K562 (cell line): ENCODE results near the gene KCNH8.

Experiments used
- BRF1 ChIP-seq: IDR thresholded peaks from 3 replicates; pipeline ENCODE4 v1.6.1; 2011; ENCODE audit warnings: borderline replicate concordance, mild to moderate bottlenecking; ENCODE audit not compliant: insufficient read length; ENCODE audit errors: extremely low read depth
- CC2D1A ChIP-seq: fragments of 450-650 bp; IDR thresholded peaks from 2 replicates; pipeline ENCODE4 v1.6.1; 2017; ENCODE audit warnings: mild to moderate bottlenecking
- FOXK1 ChIP-seq: sonication (generic); formaldehyde crosslinking; IDR thresholded peaks from 2 replicates; pipeline ENCODE4 v1.8.0; 2022; ENCODE audit warnings: missing genetic modification reagents, mild to moderate bottlenecking, borderline replicate concordance
- MTA2 ChIP-seq: fragments of 450-650 bp; IDR thresholded peaks from 2 replicates; pipeline ENCODE4 v1.6.1; 2016; ENCODE audit warnings: low read depth
- POLR2AphosphoS5 ChIP-seq: IDR thresholded peaks from 2 replicates; pipeline ENCODE4 v1.6.1; 2011; ENCODE audit warnings: mild to moderate bottlenecking, low read depth, low read length, moderate library complexity; ENCODE audit not compliant: control insufficient read depth, insufficient read depth
- SMAD1 ChIP-seq: fragments of 150-350 bp; IDR thresholded peaks from 2 replicates; pipeline ENCODE4 v1.6.1; 2014; ENCODE audit warnings: low read length, low read depth; ENCODE audit not compliant: partially characterized antibody
- ZBTB7A ChIP-seq: IDR thresholded peaks from 2 replicates; pipeline ENCODE4 v1.6.1; 2011; ENCODE audit warnings: low read depth, mild to moderate bottlenecking, low read length, moderate library complexity, borderline replicate concordance; ENCODE audit not compliant: control insufficient read depth
- TF ChIP-seq, protein P1 (sequence below), 2 experiments: fragments of 150-350 bp in 1 of 2; IDR thresholded peaks; 2 replicates each; pipeline ENCODE4 v1.6.1; 2012 to 2016; ENCODE audit warnings: low read depth in 2 of 2, low read length in 2 of 2, mild to moderate bottlenecking in 1 of 2, moderate library complexity in 1 of 2
- TF ChIP-seq, protein P2 (sequence below): sonication (generic); formaldehyde crosslinking; IDR thresholded peaks from 2 replicates; pipeline ENCODE4 v1.8.0; 2022; ENCODE audit warnings: mild to moderate bottlenecking, low read depth, missing genetic modification reagents
- TF ChIP-seq, protein P3 (sequence below), 3 experiments: IDR thresholded peaks in 2 of 3; conservative IDR thresholded peaks in 1 of 3; 2 replicates each; pipeline ENCODE4 v1.5.1; 2011 to 2012; ENCODE audit warnings: low read length in 3 of 3, mild to moderate bottlenecking in 3 of 3, control low read depth in 2 of 3, improper control_type of control experiment in 1 of 3, inconsistent platforms in 1 of 3, low read depth in 1 of 3, mixed read lengths in 1 of 3, moderate library complexity in 1 of 3; ENCODE audit not compliant: insufficient read depth in 2 of 3

DNA sequence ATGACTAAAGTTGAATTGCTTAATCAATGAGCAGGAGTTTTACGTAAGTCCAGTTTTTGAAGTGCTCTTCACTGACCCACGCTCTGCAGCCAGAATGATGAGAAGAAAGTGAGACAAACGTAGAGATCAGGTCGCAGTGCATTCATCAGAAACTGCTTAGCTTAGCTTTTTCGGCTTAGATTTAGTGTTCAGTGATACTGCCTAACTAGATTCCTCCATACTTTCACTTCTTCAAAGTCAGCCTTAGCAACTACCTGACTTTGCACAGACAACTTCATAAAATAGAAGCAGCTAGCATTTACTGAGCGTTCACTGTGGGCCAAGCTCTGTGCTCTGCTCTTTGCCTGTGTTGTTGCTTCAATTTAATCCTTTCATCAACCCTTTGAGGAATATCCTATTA is 116.1 kb downstream of the KCNH8 start:
- no peak for TF ChIP-seq SMAD1
- TF ChIP-seq CC2D1A: no peak
- TF ChIP-seq MTA2: no peak
- TF ChIP-seq, protein P1, sequence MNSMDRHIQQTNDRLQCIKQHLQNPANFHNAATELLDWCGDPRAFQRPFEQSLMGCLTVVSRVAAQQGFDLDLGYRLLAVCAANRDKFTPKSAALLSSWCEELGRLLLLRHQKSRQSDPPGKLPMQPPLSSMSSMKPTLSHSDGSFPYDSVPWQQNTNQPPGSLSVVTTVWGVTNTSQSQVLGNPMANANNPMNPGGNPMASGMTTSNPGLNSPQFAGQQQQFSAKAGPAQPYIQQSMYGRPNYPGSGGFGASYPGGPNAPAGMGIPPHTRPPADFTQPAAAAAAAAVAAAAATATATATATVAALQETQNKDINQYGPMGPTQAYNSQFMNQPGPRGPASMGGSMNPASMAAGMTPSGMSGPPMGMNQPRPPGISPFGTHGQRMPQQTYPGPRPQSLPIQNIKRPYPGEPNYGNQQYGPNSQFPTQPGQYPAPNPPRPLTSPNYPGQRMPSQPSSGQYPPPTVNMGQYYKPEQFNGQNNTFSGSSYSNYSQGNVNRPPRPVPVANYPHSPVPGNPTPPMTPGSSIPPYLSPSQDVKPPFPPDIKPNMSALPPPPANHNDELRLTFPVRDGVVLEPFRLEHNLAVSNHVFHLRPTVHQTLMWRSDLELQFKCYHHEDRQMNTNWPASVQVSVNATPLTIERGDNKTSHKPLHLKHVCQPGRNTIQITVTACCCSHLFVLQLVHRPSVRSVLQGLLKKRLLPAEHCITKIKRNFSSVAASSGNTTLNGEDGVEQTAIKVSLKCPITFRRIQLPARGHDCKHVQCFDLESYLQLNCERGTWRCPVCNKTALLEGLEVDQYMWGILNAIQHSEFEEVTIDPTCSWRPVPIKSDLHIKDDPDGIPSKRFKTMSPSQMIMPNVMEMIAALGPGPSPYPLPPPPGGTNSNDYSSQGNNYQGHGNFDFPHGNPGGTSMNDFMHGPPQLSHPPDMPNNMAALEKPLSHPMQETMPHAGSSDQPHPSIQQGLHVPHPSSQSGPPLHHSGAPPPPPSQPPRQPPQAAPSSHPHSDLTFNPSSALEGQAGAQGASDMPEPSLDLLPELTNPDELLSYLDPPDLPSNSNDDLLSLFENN (IDR thresholded peaks at IDR 0.05; ENCODE audit: low read depth in 2 of 2, low read length in 2 of 2): no peak
- TF ChIP-seq FOXK1 (CRISPR knock-in tag): no peak
- TF ChIP-seq POLR2AphosphoS5: no peak
- no peak for TF ChIP-seq BRF1
- TF ChIP-seq ZBTB7A: no peak
- TF ChIP-seq, protein P2, sequence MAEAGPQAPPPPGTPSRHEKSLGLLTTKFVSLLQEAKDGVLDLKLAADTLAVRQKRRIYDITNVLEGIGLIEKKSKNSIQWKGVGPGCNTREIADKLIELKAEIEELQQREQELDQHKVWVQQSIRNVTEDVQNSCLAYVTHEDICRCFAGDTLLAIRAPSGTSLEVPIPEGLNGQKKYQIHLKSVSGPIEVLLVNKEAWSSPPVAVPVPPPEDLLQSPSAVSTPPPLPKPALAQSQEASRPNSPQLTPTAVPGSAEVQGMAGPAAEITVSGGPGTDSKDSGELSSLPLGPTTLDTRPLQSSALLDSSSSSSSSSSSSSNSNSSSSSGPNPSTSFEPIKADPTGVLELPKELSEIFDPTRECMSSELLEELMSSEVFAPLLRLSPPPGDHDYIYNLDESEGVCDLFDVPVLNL: no peak
- TF ChIP-seq, protein P3, sequence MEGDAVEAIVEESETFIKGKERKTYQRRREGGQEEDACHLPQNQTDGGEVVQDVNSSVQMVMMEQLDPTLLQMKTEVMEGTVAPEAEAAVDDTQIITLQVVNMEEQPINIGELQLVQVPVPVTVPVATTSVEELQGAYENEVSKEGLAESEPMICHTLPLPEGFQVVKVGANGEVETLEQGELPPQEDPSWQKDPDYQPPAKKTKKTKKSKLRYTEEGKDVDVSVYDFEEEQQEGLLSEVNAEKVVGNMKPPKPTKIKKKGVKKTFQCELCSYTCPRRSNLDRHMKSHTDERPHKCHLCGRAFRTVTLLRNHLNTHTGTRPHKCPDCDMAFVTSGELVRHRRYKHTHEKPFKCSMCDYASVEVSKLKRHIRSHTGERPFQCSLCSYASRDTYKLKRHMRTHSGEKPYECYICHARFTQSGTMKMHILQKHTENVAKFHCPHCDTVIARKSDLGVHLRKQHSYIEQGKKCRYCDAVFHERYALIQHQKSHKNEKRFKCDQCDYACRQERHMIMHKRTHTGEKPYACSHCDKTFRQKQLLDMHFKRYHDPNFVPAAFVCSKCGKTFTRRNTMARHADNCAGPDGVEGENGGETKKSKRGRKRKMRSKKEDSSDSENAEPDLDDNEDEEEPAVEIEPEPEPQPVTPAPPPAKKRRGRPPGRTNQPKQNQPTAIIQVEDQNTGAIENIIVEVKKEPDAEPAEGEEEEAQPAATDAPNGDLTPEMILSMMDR (IDR thresholded peaks at IDR 0.05 in 2 of 3, conservative IDR thresholded peaks at IDR 0.05 in 1 of 3; ENCODE audit: insufficient read depth in 2 of 3, low read depth in 1 of 3, low read length in 3 of 3): no peak
